Heart left ventricle (tissue), 16 donors: ENCODE results near the gene FGA. TPM values are rescaled to one million over a fixed set of nuclear protein-coding genes. Genes with fewer than 3 reads are reported as not detected.

Experiments
- ATAC-seq, 4 donors: fragments of 200-7000 bp; cut with Tn5 transposase; one replicate each; pipeline ENCODE4 v1.9.1; 2020 to 2022; ENCODE audit warnings: moderate library complexity in 4 of 4, mild to moderate bottlenecking in 3 of 4, moderate number of reproducible peaks in 1 of 4
- DNase-seq, 5 donors: peaks; one replicate each; pipeline ENCODE4 v3.0.0-alpha.2; 2020
- H3K27ac ChIP-seq, 12 donors: fragments of 200-600 bp; sonication (generic) in 4 of 12; one replicate each; pipeline versions ENCODE4 v1.5.0 to v1.8.0; 2016 to 2022; ENCODE audit warnings: mild to moderate bottlenecking in 2 of 12
- H3K27me3 ChIP-seq, 9 donors: fragments of 200-600 bp; sonication (generic) in 2 of 9; one replicate each; pipeline versions ENCODE4 v1.5.1 to v1.8.0; 2016 to 2022; ENCODE audit warnings: mild to moderate bottlenecking in 3 of 9
- H3K36me3 ChIP-seq, 9 donors: fragments of 200-600 bp; sonication (generic) in 2 of 9; one replicate each; pipeline versions ENCODE4 v1.5.0 to v1.8.0; 2018 to 2022; ENCODE audit warnings: mild to moderate bottlenecking in 2 of 9
- H3K4me1 ChIP-seq, 12 donors: fragments of 200-600 bp; sonication (generic) in 4 of 12; one replicate each; pipeline versions ENCODE4 v1.5.0 to v1.8.0; 2016 to 2022; ENCODE audit warnings: mild to moderate bottlenecking in 3 of 12
- H3K4me3 ChIP-seq, 12 donors: fragments of 200-600 bp; sonication (generic) in 4 of 12; one replicate each; pipeline versions ENCODE4 v1.5.0 to v1.8.0; 2017 to 2022; ENCODE audit warnings: mild to moderate bottlenecking in 9 of 12, moderate library complexity in 4 of 12
- H3K9me3 ChIP-seq, 12 donors: fragments of 200-600 bp; sonication (generic) in 4 of 12; one replicate each; pipeline versions ENCODE4 v1.5.0 to v1.8.0; 2016 to 2022; ENCODE audit warnings: mild to moderate bottlenecking in 1 of 12
- POLR2A ChIP-seq, 2 donors: fragments of 450-650 bp; IDR thresholded peaks; one replicate each; pipeline ENCODE4 v1.6.1; 2017; ENCODE audit warnings: antibody characterized with exemption in 2 of 2, mild to moderate bottlenecking in 2 of 2, moderate library complexity in 2 of 2
- WGBS, 4 donors: extraction: QIAGEN DNeasy Blood & Tissue Kit in 2 of 4; methylation state at CpG; one replicate each; pipeline versions ENCODE4 v1.1.5 to v1.1.7; 2013 to 2018; 5-methylcytosine and 5-hydroxymethylcytosine counted together
- intact Hi-C, 10 donors: fragments of 100-400 bp; cut with DNase I; formaldehyde crosslinking; loops; one replicate each; pipeline versions ENCODE4 v1.11.1 to v1.14.2; 2022
- polyA plus RNA-seq, 2 donors: library from polyadenylated mRNA; stranded (reverse); fragments of 200-250 nt; gene quantifications; one replicate each; pipeline ENCODE4 v1.2.3, GENCODE V29; 2013
- total RNA-seq, 9 donors: library from RNA; depleted of rRNA in 2 of 9; stranded (reverse); fragments of >200 nt in 2 of 9; fragmentation: NEBNext Ultra II Directional in 3 of 9; extraction: Animal tissue kit (Norgen Biotek cat#: 25700) in 3 of 9; gene quantifications; one replicate each; pipeline versions ENCODE4 v1.1.0 to v1.2.4, GENCODE V29; 2016 to 2023
- TF ChIP-seq, protein P1 (sequence below), 12 donors: fragments of 200-600 bp; sonication (generic) in 4 of 12; IDR thresholded peaks; one replicate each; pipeline versions ENCODE4 v1.5.0 to v1.8.0; 2018 to 2022; ENCODE audit warnings: antibody characterized with exemption in 12 of 12, mild to moderate bottlenecking in 5 of 12
- donor health status: ischemic (EF 13 %, LVEDD 7.1; RV severe dilation, severe dysfunction).
- donor health status: healthy with polysubstance abuse.
- donor health status: DM: no; HTN: yes; CAD: no.
- donor health status: DM: no; HTN: no; CAD: no.
- donor health status: ischemic (EF 25% LVEDD 6.9; RV normal size, moderate dysfunction).
- donor health status: ischemic (EF 25% LVEDD 5.7; RV mildly dilated, moderate dysfunction).
- donor health status: healthy.
- donor health status: DM: yes; HTN: yes; CAD: no.
- donor health status: ischemic (EF 35%, LVEDD 5.7; RV mildly dilated, moderate dysfunction).
- donor health status: nonischemic (EF 11% LVEDD 7.7; RV severe dilation, severe dysfunction).
- donor health status: DM: yes; HTN: yes; CAD: no.
- donor health status: PGD.
- donor health status: ischemic (EF 29% LVEDD 5.4; RV normal size, mild dysfunction).
- donor health status: nonischemic (EF 23%, LVEDD 6.1; RV moderate dilation, normal function).

FGA gene
- total and polyA plus RNA-seq, 11 donors, result 0.25 to 0.77 (median 0.32) TPM; not detected in 8

DNA sequence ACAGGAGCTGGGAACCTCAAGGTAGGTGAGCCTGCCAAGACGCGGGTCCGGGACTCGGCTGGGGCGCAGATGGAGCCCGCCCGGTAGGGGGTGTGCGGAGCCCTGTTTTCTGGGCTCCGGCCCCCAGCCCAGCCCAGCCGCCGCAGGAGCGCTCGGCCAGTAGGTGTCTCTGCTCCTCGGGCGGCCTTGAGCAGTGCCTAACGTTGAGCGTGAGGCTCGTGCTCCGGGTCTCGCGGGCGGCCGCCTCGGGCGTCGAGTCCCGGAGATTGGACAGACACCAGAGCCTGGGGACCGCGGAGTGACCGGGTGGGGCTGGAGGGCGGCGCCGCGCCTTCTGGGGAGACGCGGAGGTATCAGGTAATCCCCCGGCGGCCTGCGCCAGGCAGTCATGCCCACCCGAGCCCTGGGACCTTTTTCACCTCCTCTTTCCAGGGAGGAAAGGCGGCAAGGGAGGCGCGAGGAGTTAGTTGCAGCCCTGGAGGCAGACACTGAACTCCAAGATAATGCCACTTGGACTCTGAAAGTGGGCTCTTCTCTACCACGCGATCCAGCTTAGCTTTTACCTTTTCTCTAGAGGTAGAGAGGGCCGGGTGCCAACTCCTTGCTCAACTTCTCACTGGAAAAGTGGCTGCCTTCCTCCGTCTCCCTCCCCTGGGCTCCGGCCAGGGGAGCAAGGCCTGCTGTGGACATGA is 36.4 kb upstream of the FGA start:
- ATAC-seq (peak in 3 of 4 donors; percentile 65 to 85 (median 76)), DNase-seq (peak in 4 of 5 donors; percentile 9 to 66 (median 40))
- no peak for TF ChIP-seq POLR2A (IDR thresholded peaks at IDR 0.05)
- TF ChIP-seq, protein P1, sequence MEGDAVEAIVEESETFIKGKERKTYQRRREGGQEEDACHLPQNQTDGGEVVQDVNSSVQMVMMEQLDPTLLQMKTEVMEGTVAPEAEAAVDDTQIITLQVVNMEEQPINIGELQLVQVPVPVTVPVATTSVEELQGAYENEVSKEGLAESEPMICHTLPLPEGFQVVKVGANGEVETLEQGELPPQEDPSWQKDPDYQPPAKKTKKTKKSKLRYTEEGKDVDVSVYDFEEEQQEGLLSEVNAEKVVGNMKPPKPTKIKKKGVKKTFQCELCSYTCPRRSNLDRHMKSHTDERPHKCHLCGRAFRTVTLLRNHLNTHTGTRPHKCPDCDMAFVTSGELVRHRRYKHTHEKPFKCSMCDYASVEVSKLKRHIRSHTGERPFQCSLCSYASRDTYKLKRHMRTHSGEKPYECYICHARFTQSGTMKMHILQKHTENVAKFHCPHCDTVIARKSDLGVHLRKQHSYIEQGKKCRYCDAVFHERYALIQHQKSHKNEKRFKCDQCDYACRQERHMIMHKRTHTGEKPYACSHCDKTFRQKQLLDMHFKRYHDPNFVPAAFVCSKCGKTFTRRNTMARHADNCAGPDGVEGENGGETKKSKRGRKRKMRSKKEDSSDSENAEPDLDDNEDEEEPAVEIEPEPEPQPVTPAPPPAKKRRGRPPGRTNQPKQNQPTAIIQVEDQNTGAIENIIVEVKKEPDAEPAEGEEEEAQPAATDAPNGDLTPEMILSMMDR (IDR thresholded peaks at IDR 0.05), result peak in 9 of 12 donors; percentile 7 to 52 (median 31)
- H3K27me3 ChIP-seq, result peaks cover 0 to 48% (median 6%) of the 10 kb centered on the region in 9 donors
- WGBS, 4 donors, result 4 to 13% (median 9%) methylated on average over 23 to 48 of the region's 48 CpGs
- H3K4me1 ChIP-seq, result peaks cover 0 to 9% (median 0%) of the 10 kb centered on the region in 12 donors
- intact Hi-C loops, result no loop called here
- peak overlapping the region in 11 of 12 donors; percentile 8 to 38 (median 31) for H3K4me3 ChIP-seq
- no peaks in the 10 kb centered on the region for H3K9me3 ChIP-seq
- H3K27ac ChIP-seq, result no peak overlapping the region
- H3K36me3 ChIP-seq, result no peaks in the 10 kb centered on the region

DNA sequence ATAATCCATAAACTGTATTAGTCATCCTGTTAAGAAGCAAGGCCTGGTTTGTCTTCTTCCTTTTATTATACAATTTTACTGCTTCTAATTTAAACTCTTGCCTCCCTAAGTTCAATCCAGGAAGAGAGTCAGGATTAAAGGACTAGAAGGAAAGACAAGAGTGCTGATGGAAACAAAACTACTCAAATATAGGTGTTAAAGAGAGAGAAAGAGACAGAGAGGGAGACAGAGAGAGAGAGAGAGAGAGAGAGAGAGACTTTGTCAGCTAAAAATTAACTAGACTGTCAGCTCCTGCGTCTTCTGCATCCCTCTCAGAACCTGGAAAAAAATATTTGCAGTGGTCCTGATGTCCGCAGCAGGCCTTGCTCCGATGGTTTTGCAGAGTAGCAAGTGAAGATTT is 35.4 kb upstream of the FGA start:
- H3K27ac ChIP-seq, result no peak overlapping the region
- no peak overlapping the region for H3K4me3 ChIP-seq
- DNase-seq, result no peak
- H3K9me3 ChIP-seq, result no peaks in the 10 kb centered on the region
- WGBS, 4 donors, result 76 to 85% (median 81%) methylated on average over 3 of the region's 3 CpGs
- peaks cover 0 to 43% (median 4%) of the 10 kb centered on the region in 9 donors for H3K27me3 ChIP-seq
- no peaks in the 10 kb centered on the region for H3K36me3 ChIP-seq
- H3K4me1 ChIP-seq, result peaks cover 0 to 9% (median 0%) of the 10 kb centered on the region in 12 donors
- TF ChIP-seq, protein P1 (IDR thresholded peaks at IDR 0.05), result no peak
- TF ChIP-seq POLR2A (IDR thresholded peaks at IDR 0.05), result no peak
- ATAC-seq, result no peak
- intact Hi-C loops, result no loop called here

DNA sequence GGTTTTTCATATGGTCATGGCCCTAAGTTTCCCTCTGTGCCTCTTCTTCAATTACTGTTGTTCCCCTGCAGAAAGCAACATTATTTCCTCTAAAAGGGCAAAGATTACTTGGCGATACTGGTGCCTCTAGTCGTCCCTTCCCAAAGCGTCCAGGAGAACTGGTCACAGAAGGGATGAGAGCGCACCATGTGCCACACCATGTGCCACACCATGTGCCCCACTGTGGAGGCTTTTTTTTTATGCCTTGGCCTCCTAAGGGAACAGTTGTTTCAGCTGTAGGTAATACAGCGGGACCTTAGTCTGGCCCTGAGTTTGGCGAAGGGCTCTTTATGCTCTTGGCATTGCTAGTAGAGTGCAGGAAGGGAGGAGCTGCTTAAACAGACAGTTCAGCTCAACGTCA is 33.5 kb upstream of the FGA start:
- H3K4me3 ChIP-seq, result no peak overlapping the region
- ATAC-seq, result no peak
- H3K36me3 ChIP-seq, result no peaks in the 10 kb centered on the region
- H3K4me1 ChIP-seq, result peaks cover 0 to 9% (median 0%) of the 10 kb centered on the region in 12 donors
- H3K9me3 ChIP-seq, result no peaks in the 10 kb centered on the region
- H3K27ac ChIP-seq, result no peak overlapping the region
- TF ChIP-seq, protein P1 (IDR thresholded peaks at IDR 0.05), result no peak
- TF ChIP-seq POLR2A (IDR thresholded peaks at IDR 0.05), result no peak
- intact Hi-C loops, result loop anchor here in 5 of 10 donors (2.0 to 5.0 kb wide), 3 partner anchors 67 to 122 kb away; no protein-coding TSS in a partner anchor
- peaks cover 0 to 27% (median 4%) of the 10 kb centered on the region in 9 donors for H3K27me3 ChIP-seq
- no peak for DNase-seq
- WGBS, 4 donors, result 73 to 91% (median 82%) methylated on average over 7 of the region's 7 CpGs

DNA sequence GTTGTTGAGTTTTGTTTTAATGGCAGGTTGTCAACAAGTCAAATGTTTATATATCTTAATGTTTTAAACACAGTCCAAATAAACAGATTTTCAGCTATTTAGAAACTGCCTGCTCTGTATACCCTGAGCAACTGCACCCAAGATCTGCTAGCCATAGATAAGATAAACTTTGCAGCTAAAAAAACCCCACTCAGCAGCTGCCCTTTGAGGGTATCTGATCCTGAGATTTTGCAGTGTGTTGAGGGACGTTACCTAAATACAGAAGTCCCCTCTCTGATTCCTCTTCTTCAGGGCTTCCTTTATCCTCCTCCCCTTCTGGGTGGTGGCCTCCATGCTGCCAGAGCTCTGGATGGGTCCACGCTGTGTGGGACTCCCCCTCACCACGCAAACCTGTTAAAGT is 32.9 kb upstream of the FGA start:
- DNase-seq, result no peak
- H3K27ac ChIP-seq, result no peak overlapping the region
- no peaks in the 10 kb centered on the region for H3K36me3 ChIP-seq
- peaks cover 0 to 23% (median 4%) of the 10 kb centered on the region in 9 donors for H3K27me3 ChIP-seq
- no peak for ATAC-seq
- 55 to 69% (median 60%) methylated on average over 3 of the region's 3 CpGs for WGBS, 4 donors
- peaks cover 0 to 9% (median 0%) of the 10 kb centered on the region in 12 donors for H3K4me1 ChIP-seq
- H3K4me3 ChIP-seq, result no peak overlapping the region
- no peaks in the 10 kb centered on the region for H3K9me3 ChIP-seq
- TF ChIP-seq POLR2A (IDR thresholded peaks at IDR 0.05), result no peak
- TF ChIP-seq, protein P1 (IDR thresholded peaks at IDR 0.05), result no peak
- intact Hi-C loops, result loop anchor here in 5 of 10 donors (2.0 to 5.0 kb wide), 3 partner anchors 66 to 121 kb away; no protein-coding TSS in a partner anchor
